Heart left ventricle (tissue), 16 donors: ENCODE measurements around the gene AQP11. TPM values are rescaled to one million over a fixed set of nuclear protein-coding genes. Genes with fewer than 3 reads are reported as not detected.
A peak's percentile ranks its signal among the peaks of the same experiment; 100 is the strongest.

Experiments used
- ATAC-seq, 4 donors: fragments of 200-7000 bp; cut with Tn5 transposase; one replicate each; pipeline ENCODE4 v1.9.1; 2020 to 2022; ENCODE audit warnings: moderate library complexity in 4 of 4, mild to moderate bottlenecking in 3 of 4, moderate number of reproducible peaks in 1 of 4
- DNase-seq, 5 donors: peaks; one replicate each; pipeline ENCODE4 v3.0.0-alpha.2; 2020
- H3K27ac ChIP-seq, 12 donors: fragments of 200-600 bp; sonication (generic) in 4 of 12; one replicate each; pipeline versions ENCODE4 v1.5.0 to v1.8.0; 2016 to 2022; ENCODE audit warnings: mild to moderate bottlenecking in 2 of 12
- H3K27me3 ChIP-seq, 9 donors: fragments of 200-600 bp; sonication (generic) in 2 of 9; one replicate each; pipeline versions ENCODE4 v1.5.1 to v1.8.0; 2016 to 2022; ENCODE audit warnings: mild to moderate bottlenecking in 3 of 9
- H3K36me3 ChIP-seq, 9 donors: fragments of 200-600 bp; sonication (generic) in 2 of 9; one replicate each; pipeline versions ENCODE4 v1.5.0 to v1.8.0; 2018 to 2022; ENCODE audit warnings: mild to moderate bottlenecking in 2 of 9
- H3K4me1 ChIP-seq, 12 donors: fragments of 200-600 bp; sonication (generic) in 4 of 12; one replicate each; pipeline versions ENCODE4 v1.5.0 to v1.8.0; 2016 to 2022; ENCODE audit warnings: mild to moderate bottlenecking in 3 of 12
- H3K4me3 ChIP-seq, 12 donors: fragments of 200-600 bp; sonication (generic) in 4 of 12; one replicate each; pipeline versions ENCODE4 v1.5.0 to v1.8.0; 2017 to 2022; ENCODE audit warnings: mild to moderate bottlenecking in 9 of 12, moderate library complexity in 4 of 12
- H3K9me3 ChIP-seq, 12 donors: fragments of 200-600 bp; sonication (generic) in 4 of 12; one replicate each; pipeline versions ENCODE4 v1.5.0 to v1.8.0; 2016 to 2022; ENCODE audit warnings: mild to moderate bottlenecking in 1 of 12
- POLR2A ChIP-seq, 2 donors: fragments of 450-650 bp; IDR thresholded peaks; one replicate each; pipeline ENCODE4 v1.6.1; 2017; ENCODE audit warnings: antibody characterized with exemption in 2 of 2, mild to moderate bottlenecking in 2 of 2, moderate library complexity in 2 of 2
- WGBS, 4 donors: extraction: QIAGEN DNeasy Blood & Tissue Kit in 2 of 4; methylation state at CpG; one replicate each; pipeline versions ENCODE4 v1.1.5 to v1.1.7; 2013 to 2018; 5-methylcytosine and 5-hydroxymethylcytosine counted together
- intact Hi-C, 10 donors: fragments of 100-400 bp; cut with DNase I; formaldehyde crosslinking; loops; one replicate each; pipeline versions ENCODE4 v1.11.1 to v1.14.2; 2022
- polyA plus RNA-seq, 2 donors: library from polyadenylated mRNA; stranded (reverse); fragments of 200-250 nt; gene quantifications; one replicate each; pipeline ENCODE4 v1.2.3, GENCODE V29; 2013
- total RNA-seq, 9 donors: library from RNA; depleted of rRNA in 2 of 9; stranded (reverse); fragments of >200 nt in 2 of 9; fragmentation: NEBNext Ultra II Directional in 3 of 9; extraction: Animal tissue kit (Norgen Biotek cat#: 25700) in 3 of 9; gene quantifications; one replicate each; pipeline versions ENCODE4 v1.1.0 to v1.2.4, GENCODE V29; 2016 to 2023
- TF ChIP-seq, protein P1 (sequence below), 12 donors: fragments of 200-600 bp; sonication (generic) in 4 of 12; IDR thresholded peaks; one replicate each; pipeline versions ENCODE4 v1.5.0 to v1.8.0; 2018 to 2022; ENCODE audit warnings: antibody characterized with exemption in 12 of 12, mild to moderate bottlenecking in 5 of 12
- donor health status: ischemic (EF 13 %, LVEDD 7.1; RV severe dilation, severe dysfunction).
- donor health status: healthy with polysubstance abuse.
- donor health status: DM: no; HTN: yes; CAD: no.
- donor health status: DM: no; HTN: no; CAD: no.
- donor health status: ischemic (EF 25% LVEDD 6.9; RV normal size, moderate dysfunction).
- donor health status: ischemic (EF 25% LVEDD 5.7; RV mildly dilated, moderate dysfunction).
- donor health status: healthy.
- donor health status: DM: yes; HTN: yes; CAD: no.
- donor health status: ischemic (EF 35%, LVEDD 5.7; RV mildly dilated, moderate dysfunction).
- donor health status: nonischemic (EF 11% LVEDD 7.7; RV severe dilation, severe dysfunction).
- donor health status: DM: yes; HTN: yes; CAD: no.
- donor health status: PGD.
- donor health status: ischemic (EF 29% LVEDD 5.4; RV normal size, mild dysfunction).
- donor health status: nonischemic (EF 23%, LVEDD 6.1; RV moderate dilation, normal function).

The AQP11 gene
- total and polyA plus RNA-seq, 11 donors: 0.27 to 1.8 (median 0.85) TPM

DNA sequence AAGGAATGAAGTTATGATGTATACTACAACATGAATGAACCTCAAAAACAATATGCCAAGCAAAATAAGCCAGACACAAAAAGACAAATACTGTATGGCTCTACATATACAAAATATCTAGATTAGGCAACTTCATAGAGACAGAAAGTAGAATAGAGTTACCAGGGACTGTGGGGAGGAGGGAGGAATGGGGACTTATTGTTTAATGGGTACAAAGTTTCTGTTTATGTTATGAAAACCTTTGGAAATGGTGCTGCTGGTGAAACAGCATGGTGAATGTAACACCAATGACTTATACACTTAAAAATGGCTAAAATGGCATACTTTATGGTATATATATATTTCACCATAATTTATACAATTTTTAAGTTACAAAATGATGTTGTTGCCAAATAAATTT is 4.1 kb downstream of the AQP11 start:
- no peaks in the 10 kb centered on the region for H3K27me3 ChIP-seq
- intact Hi-C loops: no loop called here
- TF ChIP-seq, protein P1, sequence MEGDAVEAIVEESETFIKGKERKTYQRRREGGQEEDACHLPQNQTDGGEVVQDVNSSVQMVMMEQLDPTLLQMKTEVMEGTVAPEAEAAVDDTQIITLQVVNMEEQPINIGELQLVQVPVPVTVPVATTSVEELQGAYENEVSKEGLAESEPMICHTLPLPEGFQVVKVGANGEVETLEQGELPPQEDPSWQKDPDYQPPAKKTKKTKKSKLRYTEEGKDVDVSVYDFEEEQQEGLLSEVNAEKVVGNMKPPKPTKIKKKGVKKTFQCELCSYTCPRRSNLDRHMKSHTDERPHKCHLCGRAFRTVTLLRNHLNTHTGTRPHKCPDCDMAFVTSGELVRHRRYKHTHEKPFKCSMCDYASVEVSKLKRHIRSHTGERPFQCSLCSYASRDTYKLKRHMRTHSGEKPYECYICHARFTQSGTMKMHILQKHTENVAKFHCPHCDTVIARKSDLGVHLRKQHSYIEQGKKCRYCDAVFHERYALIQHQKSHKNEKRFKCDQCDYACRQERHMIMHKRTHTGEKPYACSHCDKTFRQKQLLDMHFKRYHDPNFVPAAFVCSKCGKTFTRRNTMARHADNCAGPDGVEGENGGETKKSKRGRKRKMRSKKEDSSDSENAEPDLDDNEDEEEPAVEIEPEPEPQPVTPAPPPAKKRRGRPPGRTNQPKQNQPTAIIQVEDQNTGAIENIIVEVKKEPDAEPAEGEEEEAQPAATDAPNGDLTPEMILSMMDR (IDR thresholded peaks at IDR 0.05): no peak
- TF ChIP-seq POLR2A (IDR thresholded peaks at IDR 0.05): no peak
- no peak for ATAC-seq
- no peaks in the 10 kb centered on the region for H3K36me3 ChIP-seq
- no peak overlapping the region for H3K27ac ChIP-seq
- no peak overlapping the region for H3K4me3 ChIP-seq
- DNase-seq: no peak
- H3K4me1 ChIP-seq: peaks cover 0 to 16% (median 6%) of the 10 kb centered on the region in 12 donors
- no peaks in the 10 kb centered on the region for H3K9me3 ChIP-seq

DNA sequence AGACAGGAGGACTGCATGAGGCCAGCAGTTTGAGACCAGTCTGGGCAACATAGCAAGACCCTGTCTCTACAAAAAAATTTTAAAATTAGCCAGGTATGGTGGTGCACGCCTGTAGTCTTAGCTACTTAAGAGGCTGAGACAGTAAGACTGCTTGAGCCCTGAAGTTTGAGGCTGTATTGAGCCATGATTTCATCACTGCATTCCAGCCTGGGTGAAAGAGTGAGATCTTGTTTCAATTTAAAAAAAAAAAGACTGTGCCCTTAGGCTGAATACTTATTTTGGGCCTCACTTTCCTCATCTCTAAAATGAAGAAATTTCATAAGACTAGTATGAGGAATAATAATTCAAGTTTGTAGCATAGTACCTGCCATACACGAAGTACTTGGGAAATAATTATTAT is 6.9 kb downstream of the AQP11 start:
- 95 to 99% (median 97%) methylated on average over 2 of the region's 2 CpGs for WGBS, 4 donors
- intact Hi-C loops: no loop called here
- no peak overlapping the region for H3K27ac ChIP-seq
- no peaks in the 10 kb centered on the region for H3K9me3 ChIP-seq
- H3K27me3 ChIP-seq: no peaks in the 10 kb centered on the region
- TF ChIP-seq, protein P1 (IDR thresholded peaks at IDR 0.05): no peak
- TF ChIP-seq POLR2A (IDR thresholded peaks at IDR 0.05): no peak
- H3K4me3 ChIP-seq: no peak overlapping the region
- DNase-seq: no peak
- H3K36me3 ChIP-seq: no peaks in the 10 kb centered on the region
- no peak for ATAC-seq
- peaks cover 0 to 3% (median 0%) of the 10 kb centered on the region in 12 donors for H3K4me1 ChIP-seq

DNA sequence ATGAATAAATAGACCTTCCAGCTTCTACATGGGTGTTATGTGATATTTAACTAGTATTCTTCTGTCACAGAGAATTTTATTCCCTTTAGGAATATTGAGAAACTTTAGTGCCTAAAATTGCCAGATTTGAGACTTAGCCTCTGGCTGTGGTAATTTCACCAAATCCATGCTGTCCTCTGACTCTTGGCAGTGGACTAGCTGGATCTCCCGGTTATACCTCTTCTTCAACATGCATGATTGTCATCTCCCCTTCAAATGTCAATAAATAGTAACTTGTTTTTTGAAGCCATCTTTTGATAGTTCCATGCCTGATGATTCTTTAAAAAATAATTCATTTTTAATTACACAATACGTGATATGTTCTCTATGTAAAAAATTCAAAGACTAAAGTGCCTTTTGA is 8.4 kb downstream of the AQP11 start:
- H3K36me3 ChIP-seq: no peaks in the 10 kb centered on the region
- no peak for DNase-seq
- intact Hi-C loops: no loop called here
- no peak for ATAC-seq
- H3K4me1 ChIP-seq: peaks cover 0 to 16% (median 4%) of the 10 kb centered on the region in 12 donors
- H3K27ac ChIP-seq: no peak overlapping the region
- H3K4me3 ChIP-seq: no peak overlapping the region
- TF ChIP-seq, protein P1 (IDR thresholded peaks at IDR 0.05): no peak
- no peak for TF ChIP-seq POLR2A (IDR thresholded peaks at IDR 0.05)
- no peaks in the 10 kb centered on the region for H3K27me3 ChIP-seq
- WGBS, 4 donors: 91 to 96% (median 93%) methylated on average over 2 of the region's 2 CpGs
- no peaks in the 10 kb centered on the region for H3K9me3 ChIP-seq

DNA sequence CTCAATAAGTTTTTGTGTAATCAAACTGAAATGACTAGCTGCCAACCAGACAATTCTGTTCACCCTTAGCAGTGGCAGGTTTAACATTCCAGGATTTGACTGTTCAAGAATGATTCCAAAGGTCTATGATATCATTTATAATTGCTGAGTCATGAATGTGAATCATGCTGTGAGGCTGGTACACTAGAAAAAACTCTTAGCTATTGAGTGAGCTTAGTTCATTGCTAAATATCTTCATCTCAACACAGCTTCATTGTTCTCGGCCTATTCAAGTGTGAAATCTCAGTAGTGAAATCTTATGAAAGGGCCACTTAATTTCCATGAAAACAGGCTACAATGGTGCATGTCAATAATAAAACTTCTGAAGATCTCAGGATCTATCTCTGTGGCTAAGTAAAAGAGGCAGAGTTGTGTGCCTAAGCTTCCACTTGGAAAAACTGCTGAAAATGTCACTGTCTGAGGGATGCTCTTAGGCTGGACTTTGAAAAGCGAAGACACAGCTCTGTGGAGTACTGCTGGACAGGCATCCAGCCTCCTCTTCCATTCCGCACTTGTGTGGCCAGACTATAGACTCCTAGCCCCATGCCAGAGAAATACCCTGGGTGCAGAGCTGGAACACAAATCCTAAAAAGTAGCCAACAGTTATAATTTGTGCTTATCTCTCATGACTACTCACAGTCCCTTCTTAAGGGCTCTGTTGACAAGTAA is 12.8 kb downstream of the AQP11 start:
- ATAC-seq (peak; percentile 47 to 77 (median 62)), DNase-seq (no peak)
- Histone ChIP-seq H3K4me1 (peaks cover 0 to 16% (median 4%) of the 10 kb centered on the region in 12 donors), H3K4me3 (no peak overlapping the region), H3K27me3 (no peaks in the 10 kb centered on the region), H3K27ac (peak overlapping the region in 1 of 12 donors; percentile 58), H3K36me3 (peaks cover 0 to 25% (median 11%) of the 10 kb centered on the region in 9 donors), H3K9me3 (no peaks in the 10 kb centered on the region)
- intact Hi-C loops: no loop called here
- WGBS, 4 donors: 65 to 83% (median 76%) methylated on average over 3 of the region's 3 CpGs
- TF ChIP-seq, protein P1 (IDR thresholded peaks at IDR 0.05): no peak
- no peak for TF ChIP-seq POLR2A (IDR thresholded peaks at IDR 0.05)
